PC-3 (cell line): ENCODE results near the gene MRPS31. TPM values are rescaled to one million over a fixed set of nuclear protein-coding genes. Genes with fewer than 3 reads are reported as not detected.

Experiments
- ATAC-seq: fragments of 200-7000 bp; cut with Tn5 transposase; 2 replicates; pipeline ENCODE4 v1.9.1; 2020; ENCODE audit warnings: mild to moderate bottlenecking, moderate library complexity
- BruUV-seq: library from RNA; stranded (reverse); fragments of 400-500 nt; replicated peaks from 2 replicates; lab custom pipeline; 2021; lab: Mats Ljungman, UMichigan
- CTCF ChIA-PET: fragments of 300-600 bp; sonication (Branson Sonifier 250); formaldehyde crosslinking; loops from one replicate; lab custom pipeline; 2022; ENCODE audit warnings: antibody characterized with exemption; lab: Charles Lee
- POLR2A ChIA-PET: fragments of 300-600 bp; sonication (Branson Sonifier 250); formaldehyde crosslinking; loops from one replicate; lab custom pipeline; 2022; ENCODE audit warnings: antibody characterized with exemption; ENCODE audit not compliant: unreplicated experiment; lab: Charles Lee
- DNase-seq: peaks from one replicate; pipeline ENCODE4 v3.0.0-alpha.2; 2015
- H2AFZ ChIP-seq: fragments of 300-600 bp; sonication (generic); 2 replicates; pipeline ENCODE4 v1.6.0; 2016; ENCODE audit warnings: antibody characterized with exemption, low read length
- H3F3A ChIP-seq: fragments of 300-600 bp; sonication (generic); one replicate; pipeline ENCODE4 v1.6.0; 2017; ENCODE audit warnings: antibody characterized with exemption, low read length, control low read depth, mild to moderate bottlenecking; ENCODE audit not compliant: unreplicated experiment
- H3K27ac ChIP-seq: fragments of 300-600 bp; sonication (generic); 2 replicates; pipeline ENCODE4 v1.5.1; 2016; ENCODE audit warnings: mild to moderate bottlenecking, low read length
- H3K27me3 ChIP-seq: fragments of 300-600 bp; sonication (generic); 2 replicates; pipeline ENCODE4 v1.6.1; 2016; ENCODE audit warnings: low read length, mixed read lengths
- H3K36me3 ChIP-seq: fragments of 300-600 bp; sonication (generic); 2 replicates; pipeline ENCODE4 v1.6.1; 2016; ENCODE audit warnings: low read depth, mixed run types, low read length, mixed read lengths
- H3K4me1 ChIP-seq: fragments of 300-600 bp; sonication (generic); 2 replicates; pipeline ENCODE4 v1.5.1; 2016; ENCODE audit warnings: low read length; ENCODE audit not compliant: insufficient read depth
- H3K4me2 ChIP-seq: fragments of 300-600 bp; sonication (generic); 2 replicates; pipeline ENCODE4 v1.6.0; 2016; ENCODE audit warnings: low read length
- H3K4me3 ChIP-seq: fragments of 300-600 bp; sonication (generic); 2 replicates; pipeline ENCODE4 v1.5.1; 2016; ENCODE audit warnings: mild to moderate bottlenecking, low read length, mixed read lengths
- H3K79me2 ChIP-seq: fragments of 300-600 bp; sonication (generic); 2 replicates; pipeline ENCODE4 v1.6.1; 2017; ENCODE audit warnings: low read length, mixed read lengths
- H3K9ac ChIP-seq: fragments of 300-600 bp; sonication (generic); 2 replicates; pipeline ENCODE4 v1.6.0; 2016; ENCODE audit warnings: mild to moderate bottlenecking, low read length
- H3K9me2 ChIP-seq: fragments of 300-600 bp; sonication (generic); replicated peaks from 2 replicates; pipeline ENCODE4 v1.6.1; 2016; ENCODE audit warnings: mixed run types, low read length, mixed read lengths
- H3K9me3 ChIP-seq: fragments of 300-600 bp; sonication (generic); 2 replicates; pipeline ENCODE4 v1.6.1; 2016; ENCODE audit warnings: low read length, mixed read lengths
- H4K20me1 ChIP-seq: fragments of 300-600 bp; sonication (generic); 2 replicates; pipeline ENCODE4 v1.6.1; 2016; ENCODE audit warnings: low read length, mixed read lengths
- EZH2 ChIP-seq: fragments of 300-600 bp; sonication (generic); IDR thresholded peaks from one replicate; pipeline ENCODE4 v1.6.1; 2017; ENCODE audit warnings: antibody characterized with exemption, mild to moderate bottlenecking, low read length; ENCODE audit not compliant: unreplicated experiment
- EZH2phosphoT487 ChIP-seq: fragments of 300-600 bp; sonication (generic); IDR thresholded peaks from 2 replicates; pipeline ENCODE4 v1.6.1; 2018; ENCODE audit warnings: mild to moderate bottlenecking, antibody characterized with exemption, low read length, borderline replicate concordance
- intact Hi-C: fragments of 100-400 bp; cut with micrococcal nuclease; formaldehyde crosslinking; loops from 2 replicates; pipeline ENCODE4 v1.9.0; 2023
- total RNA-seq: library from RNA; depleted of rRNA; stranded (reverse); fragments of >200 nt; gene quantifications from 2 replicates; pipeline ENCODE4 v1.2.3, GENCODE V29; 2014
- TF ChIP-seq, protein P1 (sequence below): fragments of 300-600 bp; sonication (generic); conservative IDR thresholded peaks from 2 replicates; pipeline ENCODE4 v1.5.1; 2017; ENCODE audit warnings: antibody characterized with exemption, low read depth, mild to moderate bottlenecking, low read length

MRPS31 gene
- total RNA-seq, 1 experiment from 2014 or later: 14.6 TPM

DNA sequence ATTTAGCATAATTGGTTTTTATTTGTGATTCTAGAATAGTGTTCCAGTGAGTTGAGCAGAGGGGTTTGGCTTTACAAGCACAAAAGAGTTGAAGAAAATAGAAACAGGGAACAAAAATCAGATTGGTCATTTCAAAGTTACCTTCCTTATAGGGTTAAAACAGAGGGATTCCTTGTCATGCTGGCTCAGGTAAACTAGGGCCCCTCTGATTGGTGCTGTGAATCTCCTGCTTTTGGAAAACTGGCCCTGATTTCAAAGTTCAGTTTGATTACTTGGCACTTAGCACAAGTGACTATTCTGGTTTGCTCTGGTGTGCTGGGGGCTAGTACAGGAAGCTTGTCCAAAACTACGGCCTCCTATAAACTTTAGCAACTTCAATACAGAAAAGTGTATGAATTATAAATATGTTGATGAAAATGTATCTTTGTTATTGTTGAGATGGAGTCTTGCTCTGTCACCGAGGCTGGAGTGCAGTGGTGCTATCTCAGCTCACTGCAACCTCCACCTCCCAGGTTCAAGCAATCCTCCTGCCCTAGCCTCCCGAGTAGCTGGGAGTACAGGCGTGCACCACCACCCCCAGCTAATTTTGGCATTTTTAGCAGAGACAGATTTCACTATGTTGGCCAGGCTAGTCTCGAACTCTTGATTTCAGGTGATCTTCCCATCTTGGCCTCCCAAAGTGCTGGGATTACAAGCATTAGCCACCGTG, 1.9 kb upstream of the MRPS31 start:
- H2AFZ ChIP-seq: no peak overlapping the region
- H3K79me2 ChIP-seq: peaks cover 16% of the 10 kb centered on the region
- H4K20me1 ChIP-seq: no peaks in the 10 kb centered on the region
- POLR2A ChIA-PET: no interaction called here
- no peaks in the 10 kb centered on the region for H3K9me2 ChIP-seq
- no peak overlapping the region for H3K9ac ChIP-seq
- TF ChIP-seq, protein P1, sequence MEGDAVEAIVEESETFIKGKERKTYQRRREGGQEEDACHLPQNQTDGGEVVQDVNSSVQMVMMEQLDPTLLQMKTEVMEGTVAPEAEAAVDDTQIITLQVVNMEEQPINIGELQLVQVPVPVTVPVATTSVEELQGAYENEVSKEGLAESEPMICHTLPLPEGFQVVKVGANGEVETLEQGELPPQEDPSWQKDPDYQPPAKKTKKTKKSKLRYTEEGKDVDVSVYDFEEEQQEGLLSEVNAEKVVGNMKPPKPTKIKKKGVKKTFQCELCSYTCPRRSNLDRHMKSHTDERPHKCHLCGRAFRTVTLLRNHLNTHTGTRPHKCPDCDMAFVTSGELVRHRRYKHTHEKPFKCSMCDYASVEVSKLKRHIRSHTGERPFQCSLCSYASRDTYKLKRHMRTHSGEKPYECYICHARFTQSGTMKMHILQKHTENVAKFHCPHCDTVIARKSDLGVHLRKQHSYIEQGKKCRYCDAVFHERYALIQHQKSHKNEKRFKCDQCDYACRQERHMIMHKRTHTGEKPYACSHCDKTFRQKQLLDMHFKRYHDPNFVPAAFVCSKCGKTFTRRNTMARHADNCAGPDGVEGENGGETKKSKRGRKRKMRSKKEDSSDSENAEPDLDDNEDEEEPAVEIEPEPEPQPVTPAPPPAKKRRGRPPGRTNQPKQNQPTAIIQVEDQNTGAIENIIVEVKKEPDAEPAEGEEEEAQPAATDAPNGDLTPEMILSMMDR: no peak
- TF ChIP-seq EZH2phosphoT487 (no peak), EZH2 (no peak)
- CTCF ChIA-PET: no interaction called here
- intact Hi-C loops: loop anchor here (10.0 kb wide), 1 partner anchor 292 kb away; the partner anchor contains the start of gene WBP4
- peaks cover 14% of the 10 kb centered on the region for H3K4me1 ChIP-seq
- H3K27ac ChIP-seq: no peak overlapping the region
- no peak overlapping the region for H3K4me2 ChIP-seq
- BruUV-seq: no TSS peak
- H3K9me3 ChIP-seq: no peaks in the 10 kb centered on the region
- no peaks in the 10 kb centered on the region; the same call in none of the 2 replicates for H3K36me3 ChIP-seq
- no peak for ATAC-seq
- no peak for DNase-seq
- no peaks in the 10 kb centered on the region for H3K27me3 ChIP-seq
- H3F3A ChIP-seq: no peaks in the 10 kb centered on the region
- H3K4me3 ChIP-seq: no peak overlapping the region

DNA sequence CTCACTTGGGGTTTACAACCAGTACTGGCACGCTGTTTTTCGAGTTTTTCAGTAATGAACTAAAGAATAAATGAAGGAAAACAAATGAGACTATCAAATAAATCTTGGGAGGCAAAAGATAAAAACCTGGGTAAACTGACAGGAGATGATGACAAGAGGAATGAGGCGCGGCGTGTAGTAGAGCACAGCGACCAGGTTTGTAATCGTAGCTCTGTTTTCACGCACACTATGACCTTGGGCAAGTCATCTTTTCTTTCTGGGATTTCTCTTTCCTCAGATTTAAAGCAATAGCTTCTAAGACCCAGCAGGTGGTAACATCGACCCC, 419 bp downstream of the MRPS31 start:
- Histone ChIP-seq H3F3A (no peaks in the 10 kb centered on the region), H3K4me1 (peaks cover 7% of the 10 kb centered on the region; the same call in 1 of the 2 replicates), H3K4me3 (peak overlapping the region; percentile 97), H2AFZ (peak overlapping the region; percentile 88), H3K9me2 (no peaks in the 10 kb centered on the region), H3K9ac (peak overlapping the region; percentile 88), H4K20me1 (no peaks in the 10 kb centered on the region), H3K27me3 (no peaks in the 10 kb centered on the region), H3K27ac (peak overlapping the region; percentile 61), H3K9me3 (no peaks in the 10 kb centered on the region), H3K36me3 (no peaks in the 10 kb centered on the region; the same call in 1 of the 2 replicates), H3K4me2 (peak overlapping the region; percentile 96), H3K79me2 (peaks cover 16% of the 10 kb centered on the region)
- CTCF ChIA-PET: no interaction called here
- no peak for DNase-seq
- intact Hi-C loops: loop anchor here (10.0 kb wide), 1 partner anchor 294 kb away; the partner anchor contains the start of gene WBP4
- TF ChIP-seq EZH2phosphoT487: no peak
- TF ChIP-seq EZH2: no peak
- TF ChIP-seq, protein P1: no peak
- BruUV-seq: TSS peak; percentile 80
- no peak for ATAC-seq
- POLR2A ChIA-PET: no interaction called here

DNA sequence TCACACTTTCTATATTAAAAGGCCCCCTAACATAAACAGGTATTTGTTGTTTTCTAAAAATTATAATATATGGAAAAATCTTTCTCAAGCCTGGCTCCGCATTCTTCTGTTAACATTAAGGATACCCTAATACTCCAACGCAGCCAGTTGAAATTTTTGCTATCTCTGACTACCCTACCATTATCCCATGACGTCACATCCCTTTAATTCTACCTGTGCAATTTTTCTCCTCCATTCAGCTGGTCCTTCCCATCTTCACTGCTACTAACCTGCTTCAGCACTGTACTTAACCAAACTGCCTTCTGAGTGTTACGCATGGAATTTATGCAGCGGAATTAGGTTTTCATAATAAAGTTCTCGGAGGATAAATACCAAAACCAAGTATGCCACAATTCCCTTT, 1.0 kb downstream of the MRPS31 start:
- peak overlapping the region; percentile 97 for H3K4me3 ChIP-seq
- BruUV-seq: no TSS peak
- peak overlapping the region; percentile 88; the same call in 1 of the 2 replicates for H3K9ac ChIP-seq
- TF ChIP-seq, protein P1: no peak
- no peak for TF ChIP-seq EZH2
- TF ChIP-seq EZH2phosphoT487: no peak
- no peaks in the 10 kb centered on the region; the same call in 1 of the 2 replicates for H3K36me3 ChIP-seq
- ATAC-seq (no peak), DNase-seq (no peak)
- H3K4me1 ChIP-seq: peaks cover 7% of the 10 kb centered on the region; the same call in 1 of the 2 replicates
- no peaks in the 10 kb centered on the region for H4K20me1 ChIP-seq
- intact Hi-C loops: loop anchor here (10.0 kb wide), 1 partner anchor 295 kb away; the partner anchor contains the start of gene WBP4
- no peaks in the 10 kb centered on the region for H3K9me2 ChIP-seq
- H3K27me3 ChIP-seq: no peaks in the 10 kb centered on the region
- peaks cover 16% of the 10 kb centered on the region for H3K79me2 ChIP-seq
- H2AFZ ChIP-seq: peak overlapping the region; percentile 88
- ChIA-PET CTCF (no interaction called here), POLR2A (no interaction called here)
- H3K27ac ChIP-seq: no peak overlapping the region
- H3K4me2 ChIP-seq: peak overlapping the region; percentile 96
- no peaks in the 10 kb centered on the region for H3K9me3 ChIP-seq
- no peaks in the 10 kb centered on the region for H3F3A ChIP-seq
